Gastroesophageal sphincter (tissue), 4 donors: ENCODE results near the gene KDM2A. TPM values are rescaled to one million over a fixed set of nuclear protein-coding genes. Genes with fewer than 3 reads are reported as not detected.
A peak's percentile ranks its signal among the peaks of the same experiment; 100 is the strongest.
"Not testable (repeated sequence)": the region's sequence is repeated elsewhere in the genome, so short reads cannot be mapped to it uniquely, and the experiment has no call there.

Experiments
- ATAC-seq: fragments of 150-250 bp; one replicate; pipeline ENCODE4 v1.9.1; 2016; ENCODE audit warnings: mild to moderate bottlenecking, moderate library complexity
- H3K27ac ChIP-seq, 4 donors: fragments of 200-600 bp; sonication (generic) in 3 of 4; 1 replicate in 3 of 4; 2 replicates in 1 of 4; pipeline ENCODE4 v1.5.1; 2016 to 2019
- H3K27me3 ChIP-seq: fragments of 200-600 bp; sonication (generic); one replicate; pipeline ENCODE4 v1.5.1; 2019
- H3K36me3 ChIP-seq, 2 donors: fragments of 200-600 bp; sonication (generic); one replicate each; pipeline ENCODE4 v1.5.1; 2019; ENCODE audit warnings: control low read depth in 1 of 2
- H3K4me1 ChIP-seq, 3 donors: fragments of 200-600 bp; sonication (generic); 1 replicate in 2 of 3; 2 replicates in 1 of 3; pipeline ENCODE4 v1.5.1; 2016 to 2019; ENCODE audit warnings: control low read depth in 2 of 3
- H3K4me3 ChIP-seq, 2 donors: fragments of 200-600 bp; sonication (generic); one replicate each; pipeline ENCODE4 v1.5.1; 2019; ENCODE audit warnings: mild to moderate bottlenecking in 1 of 2, moderate library complexity in 1 of 2
- H3K9me3 ChIP-seq, 3 donors: fragments of 200-600 bp; sonication (generic); one replicate each; pipeline ENCODE4 v1.5.1; 2017 to 2019; ENCODE audit warnings: control low read depth in 2 of 3
- CTCF ChIP-seq, 4 experiments: fragments of 200-600 bp in 2 of 4; fragments of 450-650 bp in 2 of 4; sonication (generic) in 1 of 4; IDR thresholded peaks; one replicate each; pipeline ENCODE4 v1.5.1; 2017 to 2019; ENCODE audit warnings: antibody characterized with exemption in 4 of 4, mild to moderate bottlenecking in 2 of 4, moderate library complexity in 2 of 4
- EP300 ChIP-seq: sonication (generic); formaldehyde crosslinking; IDR thresholded peaks from one replicate; pipeline ENCODE4 v1.6.1; 2017; ENCODE audit warnings: antibody characterized with exemption, mild to moderate bottlenecking
- POLR2A ChIP-seq, 2 donors: fragments of 450-650 bp; IDR thresholded peaks; one replicate each; pipeline ENCODE4 v1.6.1; 2017; ENCODE audit warnings: antibody characterized with exemption in 2 of 2, mild to moderate bottlenecking in 2 of 2, moderate library complexity in 1 of 2
- POLR2AphosphoS5 ChIP-seq: sonication (generic); formaldehyde crosslinking; IDR thresholded peaks from one replicate; pipeline ENCODE4 v1.6.1; 2017; ENCODE audit warnings: antibody characterized with exemption
- WGBS, 2 donors: methylation state at CpG; one replicate each; pipeline ENCODE4 v1.1.5; 2018; ENCODE audit warnings: low coverage in 1 of 2; 5-methylcytosine and 5-hydroxymethylcytosine counted together
- total RNA-seq, 4 donors: library from RNA; depleted of rRNA; stranded (reverse); fragments of >200 nt; gene quantifications; one replicate each; pipeline ENCODE4 v1.1.0, GENCODE V29; 2016

Gene KDM2A
- total RNA-seq, 4 donors from 2014 or later, result 35.4 to 68.0 (median 48.3) TPM

- H3K27ac ChIP-seq, result no peak overlapping the region
These were observed 48.0 kb downstream of the KDM2A start for GRCh38 chr11:67167091-67167490.

GRCh38 chr11:67167719-67168118 is 48.7 kb downstream of the KDM2A start:
- H3K4me3 ChIP-seq, result no peak overlapping the region
- TF ChIP-seq CTCF (IDR thresholded peaks at IDR 0.05), result no peak
- TF ChIP-seq POLR2AphosphoS5, result no peak
- TF ChIP-seq EP300, result no peak
- no peak for TF ChIP-seq POLR2A (IDR thresholded peaks at IDR 0.05)
- H3K36me3 ChIP-seq, result no peaks in the 10 kb centered on the region
- 56 to 100% methylated on average over 1 of the region's 1 CpG for WGBS, 2 donors
- H3K27me3 ChIP-seq, result no peaks in the 10 kb centered on the region
- no peaks in the 10 kb centered on the region for H3K9me3 ChIP-seq
- H3K27ac ChIP-seq, result no peak overlapping the region
- no peak for ATAC-seq
- peaks cover 0 to 67% (median 6%) of the 10 kb centered on the region in 3 donors for H3K4me1 ChIP-seq

More at GRCh38 chr11:67167091-67167490, 48.0 kb downstream of the KDM2A start:
- ATAC-seq, result no peak
- H3K27me3 ChIP-seq, result no peaks in the 10 kb centered on the region
- H3K4me1 ChIP-seq, result peaks cover 0 to 68% (median 6%) of the 10 kb centered on the region in 3 donors
- 79 to 82% methylated on average over 2 of the region's 2 CpGs for WGBS, 2 donors
- no peak for TF ChIP-seq CTCF (IDR thresholded peaks at IDR 0.05)
- no peak for TF ChIP-seq POLR2AphosphoS5
- no peak for TF ChIP-seq POLR2A (IDR thresholded peaks at IDR 0.05)
- TF ChIP-seq EP300, result no peak
- H3K36me3 ChIP-seq, result no peaks in the 10 kb centered on the region
- no peak overlapping the region for H3K4me3 ChIP-seq
- no peaks in the 10 kb centered on the region for H3K9me3 ChIP-seq

- peaks cover 0 to 75% (median 6%) of the 10 kb centered on the region in 3 donors for H3K4me1 ChIP-seq
- peak overlapping the region in 1 of 4 donors; percentile 31 for H3K27ac ChIP-seq
- not testable (repeated sequence) for H3K36me3 ChIP-seq, H3K27me3 ChIP-seq, ATAC-seq, H3K4me3 ChIP-seq, H3K9me3 ChIP-seq
- WGBS, 2 donors, result 73 to 90% methylated on average over 3 to 6 of the region's 9 CpGs
These were observed 49.8 kb downstream of the KDM2A start for GRCh38 chr11:67168911-67169310.

GRCh38 chr11:67174311-67174710 is 55.2 kb downstream of the KDM2A start:
- Histone ChIP-seq H3K9me3 (no peaks in the 10 kb centered on the region), H3K27me3 (no peaks in the 10 kb centered on the region), H3K27ac (no peak overlapping the region), H3K4me3 (no peak overlapping the region), H3K36me3 (no peaks in the 10 kb centered on the region), H3K4me1 (peaks cover 4 to 67% (median 8%) of the 10 kb centered on the region in 3 donors)
- WGBS, 2 donors, result 91 to 95% methylated on average over 1 of the region's 1 CpG
- ATAC-seq, result no peak
- no peak for TF ChIP-seq CTCF (IDR thresholded peaks at IDR 0.05)
- no peak for TF ChIP-seq POLR2AphosphoS5
- TF ChIP-seq POLR2A (IDR thresholded peaks at IDR 0.05), result no peak
- no peak for TF ChIP-seq EP300

GRCh38 chr11:67177399-67178281 is 58.6 kb downstream of the KDM2A start:
- H3K4me3 ChIP-seq, result no peak overlapping the region
- no peaks in the 10 kb centered on the region for H3K27me3 ChIP-seq
- H3K4me1 ChIP-seq, result peaks cover 4 to 61% (median 8%) of the 10 kb centered on the region in 3 donors
- H3K9me3 ChIP-seq, result no peaks in the 10 kb centered on the region
- no peak for TF ChIP-seq POLR2A (IDR thresholded peaks at IDR 0.05)
- TF ChIP-seq EP300, result no peak
- no peak for TF ChIP-seq CTCF (IDR thresholded peaks at IDR 0.05)
- no peak for TF ChIP-seq POLR2AphosphoS5
- no peak overlapping the region for H3K27ac ChIP-seq
- no peak for ATAC-seq
- H3K36me3 ChIP-seq, result peaks cover 0 to 28% of the 10 kb centered on the region in 2 donors
- whole genome bisulfite sequencing, 2 donors, result 88 to 90% methylated on average over 8 to 9 of the region's 9 CpGs
